Smooth muscle cell (in vitro differentiated cells): Measurements from ENCODE around the gene SLC22A23. TPM values are rescaled to one million over a fixed set of nuclear protein-coding genes. Genes with fewer than 3 reads are reported as not detected.

Experiments used
- DNase-seq: peaks from one replicate; lab custom pipeline; 2025; ENCODE audit not compliant: unreplicated experiment; lab: John Stamatoyannopoulos, UW
- H2AFZ ChIP-seq: fragments of 200-600 bp; sonication (generic); 2 replicates; pipeline ENCODE4 v1.6.0; 2016; ENCODE audit warnings: antibody characterized with exemption, low read depth, mild to moderate bottlenecking
- H3F3A ChIP-seq: fragments of 200-600 bp; sonication (generic); 2 replicates; pipeline ENCODE4 v1.6.0; 2017; ENCODE audit warnings: antibody characterized with exemption, low read depth
- H3K27ac ChIP-seq: fragments of 200-600 bp; sonication (generic); 2 replicates; pipeline ENCODE4 v1.5.1; 2016; ENCODE audit warnings: low read depth, mild to moderate bottlenecking
- H3K27me3 ChIP-seq: fragments of 200-600 bp; sonication (generic); 2 replicates; pipeline ENCODE4 v1.6.1; 2016; ENCODE audit warnings: low read depth, mild to moderate bottlenecking
- H3K36me3 ChIP-seq: fragments of 200-600 bp; sonication (generic); 2 replicates; pipeline ENCODE4 v1.5.1; 2016; ENCODE audit warnings: low read depth
- H3K4me1 ChIP-seq: fragments of 200-600 bp; sonication (generic); 2 replicates; pipeline ENCODE4 v1.5.1; 2016; ENCODE audit warnings: low read depth
- H3K4me2 ChIP-seq: fragments of 200-600 bp; sonication (generic); 2 replicates; pipeline ENCODE4 v1.6.0; 2016; ENCODE audit warnings: mild to moderate bottlenecking
- H3K4me3 ChIP-seq: fragments of 200-600 bp; sonication (generic); 2 replicates; pipeline ENCODE4 v1.5.1; 2016; ENCODE audit warnings: mild to moderate bottlenecking
- H3K79me2 ChIP-seq: fragments of 200-600 bp; sonication (generic); 2 replicates; pipeline ENCODE4 v1.6.0; 2016; ENCODE audit warnings: low read depth, mild to moderate bottlenecking
- H3K9ac ChIP-seq: fragments of 200-600 bp; sonication (generic); 2 replicates; pipeline ENCODE4 v1.6.0; 2016; ENCODE audit warnings: low read depth
- H3K9me3 ChIP-seq: fragments of 200-600 bp; sonication (generic); replicated peaks from 2 replicates; pipeline ENCODE4 v1.5.1; 2016; ENCODE audit warnings: low read depth
- H4K20me1 ChIP-seq: fragments of 200-600 bp; sonication (generic); 2 replicates; pipeline ENCODE4 v1.6.0; 2016; ENCODE audit warnings: low read depth
- WGBS: methylation state at CpG from one replicate; pipeline ENCODE4 v1.1.7; 2016; ENCODE audit warnings: low lambda C conversion rate; 5-methylcytosine and 5-hydroxymethylcytosine counted together
- polyA plus RNA-seq: library from polyadenylated mRNA; unstranded; fragments of >200 nt; fragmentation: Nextera tagmentation; extraction: Ambion mirVana; gene quantifications from 2 replicates; pipeline ENCODE4 v1.2.1, GENCODE V29; 2016
- total RNA-seq: library from RNA; depleted of rRNA; stranded (reverse); fragments of >200 nt; gene quantifications from 2 replicates; pipeline ENCODE4 v1.2.3, GENCODE V29; 2014
- TF ChIP-seq, protein P1 (sequence below): fragments of 200-600 bp; sonication (generic); IDR thresholded peaks from 2 replicates; pipeline ENCODE4 v1.5.1; 2017; ENCODE audit warnings: borderline replicate concordance, mild to moderate bottlenecking, antibody characterized with exemption; ENCODE audit not compliant: insufficient read depth, poor library complexity, severe bottlenecking

Gene SLC22A23
- total and polyA plus RNA-seq, 2 experiments from 2014 or later, result 1.6 to 3.8 TPM

DNA sequence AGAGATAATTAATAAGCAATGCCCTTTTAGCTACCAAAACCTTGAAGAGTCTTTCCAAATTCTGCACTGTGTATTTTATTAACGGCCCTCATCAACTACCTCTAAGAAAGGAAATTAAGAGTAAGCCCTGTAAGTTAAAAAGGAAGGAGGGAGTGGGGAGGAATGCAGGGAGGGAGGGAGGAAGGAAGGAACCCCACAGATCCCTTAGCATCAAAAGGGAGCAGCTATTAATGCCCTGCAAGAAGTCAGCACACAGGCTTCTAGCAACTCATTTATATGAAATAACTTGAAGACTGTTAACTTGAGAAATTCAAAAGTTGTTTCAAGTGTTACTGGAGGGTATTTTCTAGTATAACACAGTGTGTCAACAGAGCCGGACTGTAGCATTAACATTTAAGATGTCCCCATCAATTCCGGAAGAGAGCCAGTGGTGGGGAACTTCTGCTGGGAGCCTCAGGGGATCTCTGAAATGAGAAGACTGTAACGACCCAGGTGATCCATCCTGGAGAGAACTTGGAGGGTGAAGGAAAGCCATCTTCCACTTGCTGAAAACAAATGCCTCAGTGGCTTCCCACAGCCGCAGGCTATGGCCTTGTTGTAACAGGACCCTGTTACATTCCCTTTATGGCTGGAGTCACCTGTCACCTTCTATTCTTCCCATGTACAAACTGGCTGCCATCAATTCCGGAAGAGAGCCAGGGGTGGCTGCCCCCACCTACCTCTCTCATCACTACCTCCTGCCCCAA is 33.2 kb downstream of the SLC22A23 start:
- Histone ChIP-seq H3K4me3 (no peak overlapping the region), H3K4me2 (no peak overlapping the region), H3K4me1 (peaks cover 15% of the 10 kb centered on the region), H4K20me1 (no peaks in the 10 kb centered on the region), H3K9ac (no peak overlapping the region), H3K27me3 (peaks cover 5% of the 10 kb centered on the region), H3F3A (peaks cover 3% of the 10 kb centered on the region), H3K79me2 (no peaks in the 10 kb centered on the region), H3K9me3 (no peaks in the 10 kb centered on the region), H2AFZ (no peak overlapping the region), H3K36me3 (no peaks in the 10 kb centered on the region), H3K27ac (peak overlapping the region; percentile 79)
- DNase-seq, result no peak
- TF ChIP-seq, protein P1, sequence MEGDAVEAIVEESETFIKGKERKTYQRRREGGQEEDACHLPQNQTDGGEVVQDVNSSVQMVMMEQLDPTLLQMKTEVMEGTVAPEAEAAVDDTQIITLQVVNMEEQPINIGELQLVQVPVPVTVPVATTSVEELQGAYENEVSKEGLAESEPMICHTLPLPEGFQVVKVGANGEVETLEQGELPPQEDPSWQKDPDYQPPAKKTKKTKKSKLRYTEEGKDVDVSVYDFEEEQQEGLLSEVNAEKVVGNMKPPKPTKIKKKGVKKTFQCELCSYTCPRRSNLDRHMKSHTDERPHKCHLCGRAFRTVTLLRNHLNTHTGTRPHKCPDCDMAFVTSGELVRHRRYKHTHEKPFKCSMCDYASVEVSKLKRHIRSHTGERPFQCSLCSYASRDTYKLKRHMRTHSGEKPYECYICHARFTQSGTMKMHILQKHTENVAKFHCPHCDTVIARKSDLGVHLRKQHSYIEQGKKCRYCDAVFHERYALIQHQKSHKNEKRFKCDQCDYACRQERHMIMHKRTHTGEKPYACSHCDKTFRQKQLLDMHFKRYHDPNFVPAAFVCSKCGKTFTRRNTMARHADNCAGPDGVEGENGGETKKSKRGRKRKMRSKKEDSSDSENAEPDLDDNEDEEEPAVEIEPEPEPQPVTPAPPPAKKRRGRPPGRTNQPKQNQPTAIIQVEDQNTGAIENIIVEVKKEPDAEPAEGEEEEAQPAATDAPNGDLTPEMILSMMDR, result no peak
- 49% methylated on average over 6 of the region's 6 CpGs for WGBS

DNA sequence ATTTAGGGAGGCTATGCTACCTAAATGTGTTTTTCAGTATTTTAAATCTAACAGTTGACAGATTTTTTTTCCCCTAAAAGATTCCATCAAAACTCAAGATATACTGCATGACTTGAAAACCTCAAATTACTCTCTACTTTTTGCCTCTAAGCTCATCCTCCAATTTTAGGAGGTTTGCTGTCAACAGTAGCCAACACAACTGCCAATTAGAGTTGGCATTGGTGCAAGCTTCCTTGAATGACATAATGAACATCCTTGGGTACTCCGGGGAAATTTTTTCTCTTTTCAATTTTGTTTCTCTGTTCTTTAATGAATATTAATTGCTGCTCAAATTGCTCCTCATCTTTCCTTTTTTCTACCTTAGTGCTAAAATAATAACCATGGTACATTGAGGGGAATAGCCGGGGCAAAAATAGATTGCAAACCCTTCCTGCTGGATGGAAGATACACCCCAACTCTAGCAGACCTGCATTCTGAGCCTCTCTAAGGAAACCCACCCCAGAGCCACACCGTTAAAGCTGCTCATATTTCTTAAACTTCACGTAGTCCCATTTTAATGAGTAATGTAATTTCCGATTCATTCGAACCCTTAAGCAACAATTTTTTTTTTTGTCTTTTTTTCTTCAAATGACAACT is 34.3 kb downstream of the SLC22A23 start:
- H3K4me1 ChIP-seq, result peaks cover 15% of the 10 kb centered on the region
- peaks cover 5% of the 10 kb centered on the region for H3K27me3 ChIP-seq
- no peak overlapping the region for H3K4me3 ChIP-seq
- no peak for DNase-seq
- TF ChIP-seq, protein P1, result no peak
- no peak overlapping the region for H3K9ac ChIP-seq
- H3K79me2 ChIP-seq, result no peaks in the 10 kb centered on the region
- no peaks in the 10 kb centered on the region for H3K36me3 ChIP-seq
- 76% methylated on average over 6 of the region's 6 CpGs for WGBS
- H3K4me2 ChIP-seq, result peak overlapping the region; percentile 73
- H4K20me1 ChIP-seq, result no peaks in the 10 kb centered on the region
- no peak overlapping the region for H2AFZ ChIP-seq
- peaks cover 3% of the 10 kb centered on the region for H3F3A ChIP-seq
- no peaks in the 10 kb centered on the region for H3K9me3 ChIP-seq
- peak overlapping the region; percentile 79 for H3K27ac ChIP-seq

- Histone ChIP-seq H3K4me2 (peak overlapping the region; percentile 73), H3K4me1 (peaks cover 15% of the 10 kb centered on the region), H4K20me1 (no peaks in the 10 kb centered on the region), H3K79me2 (no peaks in the 10 kb centered on the region), H3K9me3 (no peaks in the 10 kb centered on the region), H3K9ac (peak overlapping the region; percentile 27), H3K4me3 (no peak overlapping the region), H3K27me3 (peaks cover 5% of the 10 kb centered on the region), H2AFZ (peak overlapping the region; percentile 61), H3F3A (peaks cover 3% of the 10 kb centered on the region), H3K27ac (peak overlapping the region; percentile 79), H3K36me3 (no peaks in the 10 kb centered on the region)
- DNase-seq, result no peak
- TF ChIP-seq, protein P1, result no peak
- WGBS, result 21% methylated on average over 13 of the region's 13 CpGs
These were observed 34.9 kb downstream of the SLC22A23 start for GRCh38 chr6:3421791-3422434.
